ENCODE measurements around the gene MYL3. TPM values are rescaled to one million over a fixed set of nuclear protein-coding genes. Genes with fewer than 3 reads are reported as not detected.

Gene MYL3
- total and polyA plus RNA-seq, 2 donors (not counting 1 experiment from before 2014, with no cell fraction given) = not detected

- 3% methylated on average over 47 of the region's 53 CpGs for WGBS (ENCODE audit: insufficient coverage)
- ChIA-PET CTCF (interaction anchor here (0.8 to 1.7 kb wide), 9 partner anchors 8 to 534 kb away, joined by 3 to 9 read pairs (median 3); partner anchors contain the start of genes MYL3 and PTPN23), POLR2A (interaction anchor here (0.7 kb wide), 1 partner anchor 132 kb away, joined by 3 read pairs; no protein-coding TSS in a partner anchor)
- Histone ChIP-seq H3K4me2 (replicated peaks; ENCODE audit: low read depth, low read length, poor library complexity, severe bottlenecking) (peak overlapping the region; percentile 97), H4K20me1 (ENCODE audit: control insufficient read depth, insufficient read depth, low read length, poor library complexity, severe bottlenecking) (no peaks in the 10 kb centered on the region), H2AFZ (ENCODE audit: insufficient read depth, low read depth, low read length, poor library complexity, severe bottlenecking) (peak overlapping the region; percentile 99), H3K4me1 (ENCODE audit: control insufficient read depth in 2 of 2, insufficient read depth in 2 of 2, low read length in 2 of 2) (peaks cover 12 to 17% of the 10 kb centered on the region in 2 donors), H3K27ac (ENCODE audit: low read length in 2 of 2) (peak overlapping the region; percentile 45 to 71), H3K27me3 (replicated peaks in 1 of 4; ENCODE audit: control extremely low read depth in 1 of 4, control insufficient read depth in 3 of 4, insufficient read depth in 4 of 4, low read length in 3 of 4) (no peaks in the 10 kb centered on the region), H3K9me3 (ENCODE audit: control extremely low read depth in 1 of 3, control insufficient read depth in 2 of 3, insufficient read depth in 1 of 3, low read length in 2 of 3) (peaks cover 3 to 6% (median 4%) of the 10 kb centered on the region in 3 donors), H3K9ac (ENCODE audit: low read length) (peak overlapping the region; percentile 75), H3K4me3 (ENCODE audit: control extremely low read depth in 1 of 5, extremely low read depth in 1 of 5, insufficient read depth in 1 of 5, low read depth in 2 of 5, low read length in 4 of 5) (peak overlapping the region; percentile 16 to 86 (median 69)), H3K36me3 (replicated peaks in 1 of 2; ENCODE audit: control extremely low read depth in 1 of 2, control insufficient read depth in 1 of 2, extremely low read depth in 1 of 2, insufficient read depth in 2 of 2, low read length in 1 of 2) (no peaks in the 10 kb centered on the region), H3K79me2 (ENCODE audit: control insufficient read depth, insufficient read depth, low read length) (no peaks in the 10 kb centered on the region)
- peak; percentile 97 for ATAC-seq (ENCODE audit: low read depth)
- DNase-seq = peak; percentile 86
- no peak for TF ChIP-seq EZH2 (IDR thresholded peaks at IDR 0.05; ENCODE audit: borderline replicate concordance, insufficient read depth, low read depth, low read length, poor library complexity, severe bottlenecking)
- TF ChIP-seq CTCF (IDR thresholded peaks at IDR 0.05) = peak; percentile 76
- H3K27ac Mint-ChIP-seq = peak overlapping the region; percentile 75
- peak overlapping the region; percentile 82 for H3K4me3 Mint-ChIP-seq
- intact Hi-C loops (cut with micrococcal nuclease) = loop anchor here (1.0 to 5.0 kb wide), 3 partner anchors 49 to 536 kb away; partner anchors contain the start of gene PTPN23
- H3K9me3 Mint-ChIP-seq (ENCODE audit: insufficient read depth) = peaks cover 14% of the 10 kb centered on the region
- H3K4me1 Mint-ChIP-seq = peaks cover 9% of the 10 kb centered on the region
- H3K27me3 Mint-ChIP-seq = no peaks in the 10 kb centered on the region
Observed at GRCh38 chr3:46845860-46846623, 17.2 kb downstream of the MYL3 start.
